Nephron progenitor cell (in vitro differentiated cells): ENCODE data around the gene RALY.

Experiments
- DNase-seq: peaks from one replicate; pipeline ENCODE4 v3.0.0; 2021
- H3K27ac Mint-ChIP-seq: 2 replicates; pipeline ENCODE4 v1.8.0; 2021; ENCODE audit warnings: mild to moderate bottlenecking, moderate library complexity, mixed read lengths
- H3K27me3 Mint-ChIP-seq: 2 replicates; pipeline ENCODE4 v1.8.0; 2021; ENCODE audit warnings: mild to moderate bottlenecking, low read depth, mixed read lengths; ENCODE audit not compliant: poor library complexity
- H3K36me3 Mint-ChIP-seq: 2 replicates; pipeline ENCODE4 v1.8.0; 2021; ENCODE audit warnings: low read depth, mixed read lengths
- H3K4me1 Mint-ChIP-seq: 2 replicates; pipeline ENCODE4 v1.8.0; 2021; ENCODE audit warnings: mixed read lengths
- H3K4me3 Mint-ChIP-seq: 2 replicates; pipeline ENCODE4 v1.8.0; 2021; ENCODE audit warnings: mild to moderate bottlenecking, moderate library complexity, mixed read lengths
- H3K9me3 Mint-ChIP-seq: 2 replicates; pipeline ENCODE4 v1.8.0; 2021; ENCODE audit warnings: mild to moderate bottlenecking, moderate library complexity, mixed read lengths
- TF ChIP-seq, protein P1 (sequence below): fragments of 200-600 bp; sonication (generic); IDR thresholded peaks from 2 replicates; pipeline ENCODE4 v1.5.0; 2021; ENCODE audit warnings: antibody characterized with exemption

RALY gene

DNA sequence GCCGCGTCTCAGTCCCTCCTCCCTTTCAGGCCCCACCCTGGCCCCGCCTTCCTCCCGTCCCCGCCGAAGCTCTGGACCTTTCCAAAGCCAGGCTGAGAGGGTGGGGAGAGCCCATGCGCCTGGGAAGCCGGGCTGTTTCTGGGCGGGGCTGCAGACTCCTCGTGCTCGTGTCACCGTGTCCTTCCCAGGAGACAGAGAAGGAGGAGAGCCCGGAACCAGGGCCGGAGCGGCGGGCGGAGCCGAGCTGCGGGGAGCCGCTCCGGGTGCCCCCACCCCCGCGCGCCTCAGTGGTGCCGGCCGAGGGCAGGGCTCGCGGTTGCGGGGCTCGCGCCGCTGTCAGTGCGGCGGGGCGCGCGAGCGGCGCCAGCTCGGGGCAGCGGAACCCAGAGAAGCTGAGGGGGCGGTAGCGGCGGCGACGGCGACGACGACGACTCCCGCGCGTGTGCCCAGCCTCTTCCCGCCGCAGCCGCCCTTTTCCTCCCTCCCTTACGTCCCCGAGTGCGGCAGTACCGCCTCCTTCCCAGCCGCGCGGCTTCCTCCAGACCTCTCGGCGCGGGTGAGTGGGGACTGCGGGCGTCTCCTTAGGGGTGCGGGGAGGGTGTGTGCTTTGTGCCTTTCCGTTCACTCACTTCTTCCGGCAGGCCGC lies at the start of gene RALY:
Gene RALY (plus strand): TSS at position 336 of the 646 bp plus-strand sequence. CDS start 78,164 bp downstream, outside the sequence.
- Mint-ChIP-seq H3K4me3 (peak within 1 kb of the TSS; percentile 98), H3K27ac (peak within 1 kb of the TSS; percentile 99), H3K36me3 (peaks cover 13% of the 10 kb centered on the region), H3K27me3 (no peaks in the 10 kb centered on the region), H3K9me3 (no peaks in the 10 kb centered on the region), H3K4me1 (peaks cover 57% of the 10 kb centered on the region)
- DNase-seq = peak; percentile 99
- TF ChIP-seq, protein P1, sequence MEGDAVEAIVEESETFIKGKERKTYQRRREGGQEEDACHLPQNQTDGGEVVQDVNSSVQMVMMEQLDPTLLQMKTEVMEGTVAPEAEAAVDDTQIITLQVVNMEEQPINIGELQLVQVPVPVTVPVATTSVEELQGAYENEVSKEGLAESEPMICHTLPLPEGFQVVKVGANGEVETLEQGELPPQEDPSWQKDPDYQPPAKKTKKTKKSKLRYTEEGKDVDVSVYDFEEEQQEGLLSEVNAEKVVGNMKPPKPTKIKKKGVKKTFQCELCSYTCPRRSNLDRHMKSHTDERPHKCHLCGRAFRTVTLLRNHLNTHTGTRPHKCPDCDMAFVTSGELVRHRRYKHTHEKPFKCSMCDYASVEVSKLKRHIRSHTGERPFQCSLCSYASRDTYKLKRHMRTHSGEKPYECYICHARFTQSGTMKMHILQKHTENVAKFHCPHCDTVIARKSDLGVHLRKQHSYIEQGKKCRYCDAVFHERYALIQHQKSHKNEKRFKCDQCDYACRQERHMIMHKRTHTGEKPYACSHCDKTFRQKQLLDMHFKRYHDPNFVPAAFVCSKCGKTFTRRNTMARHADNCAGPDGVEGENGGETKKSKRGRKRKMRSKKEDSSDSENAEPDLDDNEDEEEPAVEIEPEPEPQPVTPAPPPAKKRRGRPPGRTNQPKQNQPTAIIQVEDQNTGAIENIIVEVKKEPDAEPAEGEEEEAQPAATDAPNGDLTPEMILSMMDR = no peak

DNA sequence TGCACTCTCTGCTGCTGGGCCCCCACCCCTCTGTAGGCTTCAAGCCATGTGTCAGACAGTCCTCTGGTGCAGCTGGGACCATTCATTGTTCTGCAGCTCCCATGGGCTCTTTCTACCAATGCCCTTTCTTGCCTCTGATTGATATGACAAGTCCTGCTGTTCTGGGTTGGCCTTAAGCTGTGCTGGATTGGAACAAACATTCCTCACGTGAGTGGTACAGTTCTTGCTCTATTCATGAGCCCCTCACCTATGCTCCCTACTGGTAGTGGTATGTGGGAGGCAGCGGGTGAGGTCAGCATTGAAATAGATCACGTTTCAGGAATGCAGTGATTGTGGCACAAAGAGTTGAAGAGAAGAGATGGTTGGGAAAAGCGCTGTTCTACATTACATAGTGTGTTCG lies 48.8 kb upstream of the RALY start:
- Mint-ChIP-seq H3K27me3 (peaks cover 13% of the 10 kb centered on the region), H3K36me3 (peaks cover 7% of the 10 kb centered on the region), H3K4me3 (no peak overlapping the region), H3K4me1 (no peaks in the 10 kb centered on the region), H3K9me3 (peaks cover 25% of the 10 kb centered on the region), H3K27ac (no peak overlapping the region)
- TF ChIP-seq, protein P1 = no peak
- no peak for DNase-seq

- DNase-seq = no peak
- no peaks in the 10 kb centered on the region for H3K4me1 Mint-ChIP-seq
- H3K27me3 Mint-ChIP-seq = peaks cover 13% of the 10 kb centered on the region
- peaks cover 27% of the 10 kb centered on the region for H3K9me3 Mint-ChIP-seq
- no peak overlapping the region for H3K4me3 Mint-ChIP-seq
- TF ChIP-seq, protein P1 = no peak
- peaks cover 7% of the 10 kb centered on the region for H3K36me3 Mint-ChIP-seq
- no peak overlapping the region for H3K27ac Mint-ChIP-seq
Observed at GRCh38 chr20:33945391-33946081, 48.2 kb upstream of the RALY start.

GRCh38 chr20:33947709-33948295 lies 45.9 kb upstream of the RALY start:
- Mint-ChIP-seq H3K36me3 (peaks cover 7% of the 10 kb centered on the region), H3K9me3 (peaks cover 39% of the 10 kb centered on the region), H3K4me1 (no peaks in the 10 kb centered on the region), H3K27ac (no peak overlapping the region), H3K4me3 (no peak overlapping the region), H3K27me3 (peaks cover 17% of the 10 kb centered on the region)
- DNase-seq = peak; percentile 14
- TF ChIP-seq, protein P1 = peak; percentile 38

DNA sequence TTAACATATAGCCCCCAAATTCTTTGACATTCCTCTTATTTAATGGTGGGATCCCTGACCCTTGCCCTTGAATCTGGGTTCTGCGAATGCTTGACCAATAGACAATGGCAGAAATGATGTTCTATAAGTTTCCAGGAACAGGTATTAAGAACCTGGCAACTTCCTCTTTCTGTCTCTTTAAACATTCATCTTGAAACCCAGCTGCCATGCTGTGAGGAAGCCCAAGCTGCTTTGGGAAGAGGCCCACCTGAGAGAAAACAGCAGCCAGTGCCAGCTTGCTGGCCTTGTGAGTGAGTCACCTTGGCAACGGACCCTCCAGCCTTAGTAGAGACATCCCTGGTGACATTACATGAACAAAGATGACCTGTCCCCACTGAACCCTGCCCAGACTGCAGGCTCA lies 45.2 kb upstream of the RALY start:
- Mint-ChIP-seq H3K36me3 (peaks cover 7% of the 10 kb centered on the region), H3K4me1 (no peaks in the 10 kb centered on the region), H3K27ac (no peak overlapping the region), H3K9me3 (peaks cover 39% of the 10 kb centered on the region), H3K27me3 (peaks cover 22% of the 10 kb centered on the region), H3K4me3 (no peak overlapping the region)
- no peak for DNase-seq
- TF ChIP-seq, protein P1 = no peak
